ENCODE measurements around the gene ABTB1.
"Not testable (repeated sequence)": the region's sequence is repeated elsewhere in the genome, so short reads cannot be mapped to it uniquely, and the experiment has no call there.

ABTB1 gene

DNA sequence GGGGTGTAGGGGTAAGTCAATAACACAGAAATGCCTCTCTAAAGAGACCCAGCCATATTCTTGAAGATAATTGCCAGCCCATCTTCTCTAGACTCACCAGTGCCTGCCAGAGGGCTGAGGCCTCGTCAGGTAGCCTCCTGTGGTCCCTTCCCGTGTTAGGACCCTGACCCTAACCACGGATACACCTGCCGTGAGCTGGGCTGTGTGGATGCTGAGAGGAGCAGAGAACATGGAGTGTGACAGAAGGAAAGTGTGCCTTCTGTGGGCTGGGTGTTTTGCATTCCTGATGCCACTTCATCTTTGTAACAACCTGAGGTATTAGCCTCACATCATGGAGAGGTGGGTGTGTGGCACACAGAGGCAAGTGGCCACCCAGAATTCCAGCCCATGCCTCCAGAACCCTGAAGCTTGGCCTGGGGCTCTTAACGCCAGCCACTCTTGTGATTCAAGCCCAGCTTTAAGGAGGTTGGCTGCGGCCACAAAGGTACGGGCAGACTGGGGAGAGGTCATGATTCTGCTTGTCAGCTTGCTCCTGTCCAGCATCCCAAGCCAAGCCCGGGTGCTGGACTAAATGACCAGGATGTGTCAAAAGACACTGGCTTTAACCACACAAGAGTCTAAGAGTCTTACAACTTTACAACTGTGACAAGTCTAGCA, 21.1 kb upstream of the ABTB1 start:
- FAIRE-seq, result peak; percentile 21
- no peak for DNase-seq (ENCODE audit: insufficient read length)
- no peak for TF ChIP-seq POLR2AphosphoS5 (IDR thresholded peaks at IDR 0.05; ENCODE audit: low read depth, low read length)
- no peak for TF ChIP-seq POLR2A (IDR thresholded peaks at IDR 0.05; ENCODE audit: low read depth, low read length)
- TF ChIP-seq TAF1 (IDR thresholded peaks at IDR 0.05; ENCODE audit: borderline replicate concordance, low read depth, low read length), result no peak

DNA sequence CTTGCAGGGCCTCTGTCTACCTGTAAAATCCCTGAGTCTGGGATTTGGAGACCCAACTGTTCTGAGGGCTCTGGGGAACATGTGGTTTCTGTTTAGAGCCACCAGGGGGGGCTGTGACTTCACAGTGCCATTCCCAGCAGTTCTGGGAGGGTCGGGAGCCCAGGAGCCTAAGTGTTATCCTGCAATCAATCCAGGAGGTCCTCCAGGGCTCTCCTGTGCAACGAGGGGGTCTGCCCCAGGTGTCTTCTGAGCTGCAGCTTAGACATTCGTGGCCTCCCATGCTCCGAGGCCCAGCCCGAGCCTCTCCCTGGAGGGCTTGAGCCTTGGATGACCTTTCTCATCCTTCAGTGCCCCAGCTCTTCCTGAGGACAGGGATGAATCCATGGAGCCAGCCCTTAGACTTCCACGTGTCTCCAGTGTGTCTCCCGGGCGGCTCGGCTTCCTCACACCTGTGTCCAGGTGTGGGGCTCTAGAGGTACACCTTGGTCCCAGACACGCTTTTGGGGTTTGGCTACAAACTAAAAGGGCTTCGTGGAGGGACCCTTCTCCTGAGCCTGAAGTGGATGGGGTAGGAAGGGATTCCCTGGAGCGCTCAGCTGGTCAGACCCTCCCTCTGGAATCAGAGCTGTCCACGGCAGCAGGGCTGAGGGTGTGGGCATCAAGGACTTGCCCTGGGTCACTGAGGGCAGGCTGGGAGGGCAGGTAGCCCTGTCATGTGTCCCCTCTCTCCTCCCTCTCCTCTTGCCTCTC, 20.3 kb upstream of the ABTB1 start:
- DNase-seq (ENCODE audit: insufficient read length), result peak; percentile 54
- TF ChIP-seq POLR2AphosphoS5 (IDR thresholded peaks at IDR 0.05; ENCODE audit: low read depth, low read length) (no peak), TAF1 (IDR thresholded peaks at IDR 0.05; ENCODE audit: borderline replicate concordance, low read depth, low read length) (no peak), POLR2A (IDR thresholded peaks at IDR 0.05; ENCODE audit: low read depth, low read length) (no peak)
- FAIRE-seq, result peak; percentile 27

- no peak for DNase-seq (ENCODE audit: insufficient read length)
- no peak for FAIRE-seq
- TF ChIP-seq POLR2A (IDR thresholded peaks at IDR 0.05; ENCODE audit: low read depth, low read length) (no peak), POLR2AphosphoS5 (IDR thresholded peaks at IDR 0.05; ENCODE audit: low read depth, low read length) (no peak), TAF1 (IDR thresholded peaks at IDR 0.05; ENCODE audit: borderline replicate concordance, low read depth, low read length) (no peak)
Measured at GRCh38 chr3:127654374-127654773, 18.4 kb upstream of the ABTB1 start.

- FAIRE-seq, result not testable (repeated sequence)
Measured at GRCh38 chr3:127654993-127655392, 17.8 kb upstream of the ABTB1 start.

DNA sequence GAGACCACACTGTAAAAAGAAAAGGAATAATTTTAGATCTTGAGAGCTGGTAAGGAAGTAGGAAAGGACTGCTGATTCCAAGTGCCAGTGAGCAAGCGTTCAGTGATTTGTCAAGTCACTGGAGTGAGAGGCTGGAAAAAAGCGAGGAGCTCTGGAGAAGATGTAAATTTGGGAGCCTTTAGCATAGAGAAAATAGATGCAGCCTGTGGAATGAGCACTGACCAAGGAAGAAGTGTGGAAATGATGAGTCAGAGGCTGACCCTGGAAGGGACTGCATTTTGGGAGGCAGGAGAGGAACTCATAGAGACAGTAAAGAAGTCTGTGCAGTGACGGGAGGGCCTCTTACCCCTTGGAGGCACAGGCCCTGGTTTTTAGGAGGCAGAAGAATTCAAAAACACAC, 17.1 kb upstream of the ABTB1 start:
- TF ChIP-seq POLR2A (IDR thresholded peaks at IDR 0.05; ENCODE audit: low read depth, low read length), result no peak
- TF ChIP-seq TAF1 (IDR thresholded peaks at IDR 0.05; ENCODE audit: borderline replicate concordance, low read depth, low read length), result no peak
- TF ChIP-seq POLR2AphosphoS5 (IDR thresholded peaks at IDR 0.05; ENCODE audit: low read depth, low read length), result no peak
- DNase-seq (ENCODE audit: insufficient read length), result no peak
- FAIRE-seq, result no peak

More at GRCh38 chr3:127654993-127655392, 17.8 kb upstream of the ABTB1 start:
- not testable (repeated sequence) for DNase-seq (ENCODE audit: insufficient read length)

DNA sequence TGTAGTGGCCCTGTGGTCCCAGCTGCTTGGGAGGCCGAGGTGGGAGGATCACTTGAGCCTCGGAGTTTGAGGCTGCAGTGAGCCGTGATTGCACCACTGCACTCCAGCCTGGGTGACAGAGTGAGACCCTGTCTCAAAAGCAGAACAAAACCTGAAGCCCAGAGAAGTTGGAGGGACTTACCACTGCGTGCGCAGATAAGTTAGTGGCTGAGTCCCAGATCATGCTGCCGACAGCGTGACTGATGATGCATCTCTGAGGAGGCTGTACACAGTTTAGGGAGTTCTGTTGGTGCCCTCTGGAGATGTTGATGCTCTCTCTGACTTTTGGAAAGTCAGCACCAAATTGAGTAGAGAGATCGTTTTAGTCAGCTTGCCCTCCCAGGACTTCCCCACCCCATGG, 15.8 kb upstream of the ABTB1 start:
- TF ChIP-seq POLR2AphosphoS5 (IDR thresholded peaks at IDR 0.05; ENCODE audit: low read depth, low read length) (no peak), TAF1 (IDR thresholded peaks at IDR 0.05; ENCODE audit: borderline replicate concordance, low read depth, low read length) (no peak), POLR2A (IDR thresholded peaks at IDR 0.05; ENCODE audit: low read depth, low read length) (no peak)
- no peak for DNase-seq (ENCODE audit: insufficient read length)

DNA sequence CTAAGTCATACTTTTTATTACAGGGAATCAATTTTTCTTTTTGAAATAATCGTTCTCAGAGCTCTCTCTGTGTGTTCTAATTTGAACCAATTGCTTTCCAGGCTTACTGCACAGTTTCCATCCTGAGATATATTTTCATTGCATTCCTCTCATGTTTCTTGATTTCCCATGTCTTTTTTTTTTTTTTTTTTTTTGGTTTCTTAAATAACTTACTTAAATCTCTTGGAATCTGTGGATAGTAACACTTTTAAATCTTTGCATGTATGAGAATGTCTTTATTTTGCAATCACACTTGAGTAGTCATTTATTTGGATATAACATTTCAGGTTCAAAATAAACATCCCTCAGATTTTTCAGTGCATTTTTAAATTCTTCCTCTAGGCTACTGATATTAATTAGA, 14.5 kb upstream of the ABTB1 start:
- DNase-seq (ENCODE audit: insufficient read length) (no peak), FAIRE-seq (no peak)
- TF ChIP-seq POLR2A (IDR thresholded peaks at IDR 0.05; ENCODE audit: low read depth, low read length), result no peak
- TF ChIP-seq POLR2AphosphoS5 (IDR thresholded peaks at IDR 0.05; ENCODE audit: low read depth, low read length), result no peak
- no peak for TF ChIP-seq TAF1 (IDR thresholded peaks at IDR 0.05; ENCODE audit: borderline replicate concordance, low read depth, low read length)

More for the DNA sequence above, 15.8 kb upstream of the ABTB1 start:
- FAIRE-seq, result no peak

GRCh38 chr3:127660621-127661251, 12.0 kb upstream of the ABTB1 start:
- FAIRE-seq (no peak), DNase-seq (ENCODE audit: insufficient read length) (no peak)
- TF ChIP-seq POLR2AphosphoS5 (IDR thresholded peaks at IDR 0.05; ENCODE audit: low read depth, low read length) (no peak), POLR2A (IDR thresholded peaks at IDR 0.05; ENCODE audit: low read depth, low read length) (no peak), TAF1 (IDR thresholded peaks at IDR 0.05; ENCODE audit: borderline replicate concordance, low read depth, low read length) (no peak)

DNA sequence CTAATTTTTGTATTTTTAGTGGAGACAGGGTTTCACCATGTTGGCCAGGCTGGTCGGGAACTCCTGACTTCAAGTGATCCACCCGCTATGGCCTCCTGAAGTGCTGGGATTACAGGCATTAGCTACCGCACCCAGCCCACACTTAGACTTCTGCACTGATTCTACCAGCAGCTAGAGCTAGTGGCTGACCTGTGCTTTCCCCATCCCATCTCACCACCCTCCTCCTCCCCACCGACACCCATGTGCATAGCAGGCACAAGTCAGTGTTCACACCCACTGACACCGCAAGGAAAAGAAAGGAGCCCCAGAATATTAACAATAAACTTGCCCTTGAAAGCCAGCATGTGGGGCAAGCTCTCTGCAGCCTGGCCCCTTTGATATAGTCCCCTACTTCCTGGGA, 11.2 kb upstream of the ABTB1 start:
- TF ChIP-seq POLR2AphosphoS5 (IDR thresholded peaks at IDR 0.05; ENCODE audit: low read depth, low read length) (no peak), TAF1 (IDR thresholded peaks at IDR 0.05; ENCODE audit: borderline replicate concordance, low read depth, low read length) (no peak), POLR2A (IDR thresholded peaks at IDR 0.05; ENCODE audit: low read depth, low read length) (no peak)
- DNase-seq (ENCODE audit: insufficient read length) (no peak), FAIRE-seq (no peak)

GRCh38 chr3:127662001-127662469, 10.7 kb upstream of the ABTB1 start:
- no peak for DNase-seq (ENCODE audit: insufficient read length)
- no peak for FAIRE-seq
- TF ChIP-seq TAF1 (IDR thresholded peaks at IDR 0.05; ENCODE audit: borderline replicate concordance, low read depth, low read length) (no peak), POLR2A (IDR thresholded peaks at IDR 0.05; ENCODE audit: low read depth, low read length) (no peak), POLR2AphosphoS5 (IDR thresholded peaks at IDR 0.05; ENCODE audit: low read depth, low read length) (no peak)

DNA sequence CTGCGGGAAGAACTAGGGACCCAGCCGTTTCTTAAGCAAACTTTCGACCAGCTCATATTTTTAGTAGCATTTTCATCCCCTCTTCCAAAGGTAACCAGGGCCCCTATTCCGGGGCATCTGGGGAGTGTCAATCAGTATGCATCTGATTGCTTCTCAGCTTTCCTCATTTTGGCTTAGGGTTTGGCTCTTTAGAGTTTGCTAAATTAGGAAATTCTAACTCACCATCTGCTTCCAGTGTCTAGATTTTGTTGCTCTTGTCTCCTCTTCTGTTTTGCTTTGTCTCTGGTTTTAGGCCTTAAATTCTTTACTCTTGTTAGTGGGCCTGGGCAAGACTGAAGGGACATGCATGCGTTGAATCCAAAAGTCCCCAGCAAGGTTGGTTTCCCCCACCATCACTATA, 9.6 kb upstream of the ABTB1 start:
- no peak for DNase-seq (ENCODE audit: insufficient read length)
- FAIRE-seq, result no peak
- no peak for TF ChIP-seq POLR2AphosphoS5 (IDR thresholded peaks at IDR 0.05; ENCODE audit: low read depth, low read length)
- no peak for TF ChIP-seq TAF1 (IDR thresholded peaks at IDR 0.05; ENCODE audit: borderline replicate concordance, low read depth, low read length)
- TF ChIP-seq POLR2A (IDR thresholded peaks at IDR 0.05; ENCODE audit: low read depth, low read length), result no peak

- TF ChIP-seq TAF1 (IDR thresholded peaks at IDR 0.05; ENCODE audit: borderline replicate concordance, low read depth, low read length) (no peak), POLR2A (IDR thresholded peaks at IDR 0.05; ENCODE audit: low read depth, low read length) (no peak), POLR2AphosphoS5 (IDR thresholded peaks at IDR 0.05; ENCODE audit: low read depth, low read length) (no peak)
Measured at GRCh38 chr3:127665165-127665564, 7.6 kb upstream of the ABTB1 start.

More at GRCh38 chr3:127665165-127665564, 7.6 kb upstream of the ABTB1 start:
- FAIRE-seq (no peak), DNase-seq (ENCODE audit: insufficient read length) (no peak)
